Panc1 (cell line): ENCODE data around the gene ATF7. TPM values are rescaled to one million over a fixed set of nuclear protein-coding genes. Genes with fewer than 3 reads are reported as not detected.

Experiments used
- ATAC-seq: fragments of 200-7000 bp; cut with Tn5 transposase; 2 replicates; pipeline ENCODE4 v1.9.1; 2020; ENCODE audit warnings: mild to moderate bottlenecking, moderate library complexity
- BruUV-seq: library from RNA; stranded (reverse); fragments of 400-500 nt; replicated peaks from 2 replicates; lab custom pipeline; 2021; lab: Mats Ljungman, UMichigan
- CTCF ChIA-PET: fragments of 300-600 bp; sonication (Branson Sonifier 250); formaldehyde crosslinking; loops from one replicate; lab custom pipeline; 2022; ENCODE audit warnings: antibody characterized with exemption; lab: Charles Lee
- POLR2A ChIA-PET: fragments of 300-600 bp; sonication (Branson Sonifier 250); formaldehyde crosslinking; loops from one replicate; lab custom pipeline; 2022; ENCODE audit warnings: antibody characterized with exemption; lab: Charles Lee
- DNase-seq: peaks from one replicate; pipeline ENCODE4 v3.0.0-alpha.2; 2010; ENCODE audit warnings: low read depth, low spot score
- H3K27ac ChIP-seq: 2 replicates; pipeline ENCODE4 v1.5.1; 2011; ENCODE audit warnings: mild to moderate bottlenecking, low read length, inconsistent platforms
- H3K27me3 ChIP-seq: fragments of 200-500 bp; sonication (Bioruptor generic); 2 replicates; pipeline ENCODE4 v1.6.0; 2014; ENCODE audit warnings: low read length, inconsistent platforms; ENCODE audit not compliant: control insufficient read depth, insufficient read depth
- H3K36me3 ChIP-seq: fragments of 200-500 bp; sonication (Bioruptor generic); 2 replicates; pipeline ENCODE4 v1.5.1; 2014; ENCODE audit warnings: inconsistent platforms, mild to moderate bottlenecking, low read length, moderate library complexity; ENCODE audit not compliant: control insufficient read depth, insufficient read depth
- H3K4me1 ChIP-seq: 2 replicates; pipeline ENCODE4 v1.5.1; 2011; ENCODE audit warnings: inconsistent platforms, mild to moderate bottlenecking, low read length, moderate library complexity; ENCODE audit not compliant: control insufficient read depth, insufficient read depth
- H3K4me3 ChIP-seq, 2 experiments: 2 replicates each; pipeline ENCODE4 v1.5.1; 2011 to 2012; ENCODE audit warnings: low read depth in 2 of 2, low read length in 2 of 2, mild to moderate bottlenecking in 2 of 2, inconsistent platforms in 1 of 2, moderate library complexity in 1 of 2
- H3K9me3 ChIP-seq: fragments of 200-500 bp; sonication (Bioruptor generic); 2 replicates; pipeline ENCODE4 v1.5.1; 2014; ENCODE audit warnings: low read depth, mild to moderate bottlenecking, inconsistent platforms, low read length, moderate library complexity; ENCODE audit not compliant: control insufficient read depth, insufficient read depth
- CTCF ChIP-seq: fragments of 450-650 bp; IDR thresholded peaks from 2 replicates; pipeline ENCODE4 v1.5.1; 2017; ENCODE audit warnings: mild to moderate bottlenecking
- POLR2AphosphoS5 ChIP-seq: IDR thresholded peaks from 2 replicates; pipeline ENCODE4 v1.6.1; 2012; ENCODE audit warnings: mild to moderate bottlenecking, low read depth, low read length, moderate library complexity
- REST ChIP-seq, 2 experiments: IDR thresholded peaks; 2 replicates each; pipeline ENCODE4 v1.6.1; 2011 to 2012; ENCODE audit warnings: low read depth in 2 of 2, control low read depth in 1 of 2, low read length in 1 of 2, mild to moderate bottlenecking in 1 of 2, moderate library complexity in 1 of 2; ENCODE audit not compliant: insufficient read depth in 1 of 2
- SIN3A ChIP-seq: IDR thresholded peaks from 2 replicates; pipeline ENCODE4 v1.6.1; 2012; ENCODE audit warnings: low read depth, mild to moderate bottlenecking, low read length, moderate library complexity, borderline replicate concordance; ENCODE audit not compliant: insufficient read depth
- TCF7L2 ChIP-seq: IDR thresholded peaks from 2 replicates; pipeline ENCODE4 v1.6.1; 2011; ENCODE audit warnings: mild to moderate bottlenecking, low read depth, low read length, inconsistent platforms
- in situ Hi-C: cut with HindIII; loops from 2 replicates; pipeline ENCODE4 v1.10.0; 2016; ENCODE audit warnings: low sequenced_read_pairs, low pct_unique_long_range_greater_than_20kb
- intact Hi-C: fragments of 100-400 bp; cut with micrococcal nuclease; formaldehyde crosslinking; loops from one replicate; pipeline ENCODE4 v1.10.0; 2022; ENCODE audit not compliant: unreplicated experiment
- total RNA-seq: library from RNA; stranded (reverse); gene quantifications from one replicate; pipeline ENCODE4 v1.2.1, GENCODE V29; 2021; ENCODE audit not compliant: unreplicated experiment

Gene ATF7
- total RNA-seq, 1 experiment from 2014 or later, result 29.5 TPM

- no peak for DNase-seq
- no TSS peak for BruUV-seq
- in situ Hi-C loops (no loop called here), intact Hi-C loops (no loop called here)
- no peaks in the 10 kb centered on the region for H3K27me3 ChIP-seq
- TF ChIP-seq SIN3A (no peak), CTCF (no peak), POLR2AphosphoS5 (no peak), TCF7L2 (no peak), REST (IDR thresholded peaks at IDR 0.05; ENCODE audit: insufficient read depth in 1 of 2, low read depth in 2 of 2, low read length in 1 of 2) (no peak)
- no peak overlapping the region for H3K27ac ChIP-seq
- ATAC-seq, result no peak
- peaks cover 24% of the 10 kb centered on the region for H3K4me1 ChIP-seq
- ChIA-PET CTCF (no interaction called here), POLR2A (no interaction called here)
- no peaks in the 10 kb centered on the region for H3K9me3 ChIP-seq
- no peaks in the 10 kb centered on the region for H3K36me3 ChIP-seq
- no peak overlapping the region for H3K4me3 ChIP-seq
These were observed 61.9 kb downstream of the ATF7 start for GRCh38 chr12:53564278-53564677.

- in situ Hi-C loops (no loop called here), intact Hi-C loops (no loop called here)
- TF ChIP-seq POLR2AphosphoS5 (no peak), SIN3A (no peak), REST (IDR thresholded peaks at IDR 0.05; ENCODE audit: insufficient read depth in 1 of 2, low read depth in 2 of 2, low read length in 1 of 2) (no peak), TCF7L2 (no peak), CTCF (no peak)
- ATAC-seq, result no peak
- Histone ChIP-seq H3K4me1 (peaks cover 24% of the 10 kb centered on the region), H3K9me3 (no peaks in the 10 kb centered on the region), H3K4me3 (no peak overlapping the region), H3K36me3 (no peaks in the 10 kb centered on the region), H3K27ac (peak overlapping the region; percentile 36; the same call in 1 of the 2 replicates), H3K27me3 (no peaks in the 10 kb centered on the region)
- BruUV-seq, result no TSS peak
- no peak for DNase-seq
- POLR2A ChIA-PET, result no interaction called here
- CTCF ChIA-PET, result no interaction called here
These were observed 62.6 kb downstream of the ATF7 start for GRCh38 chr12:53563452-53564028.
